ENCODE results near the gene RPRD2. TPM values are rescaled to one million over a fixed set of nuclear protein-coding genes. Genes with fewer than 3 reads are reported as not detected.
"Not testable (repeated sequence)": the region's sequence is repeated elsewhere in the genome, so short reads cannot be mapped to it uniquely, and the experiment has no call there.

Gene RPRD2
- 10 to 100 TPM; 31.9 to 32.7 TPM for total RNA-seq

DNA sequence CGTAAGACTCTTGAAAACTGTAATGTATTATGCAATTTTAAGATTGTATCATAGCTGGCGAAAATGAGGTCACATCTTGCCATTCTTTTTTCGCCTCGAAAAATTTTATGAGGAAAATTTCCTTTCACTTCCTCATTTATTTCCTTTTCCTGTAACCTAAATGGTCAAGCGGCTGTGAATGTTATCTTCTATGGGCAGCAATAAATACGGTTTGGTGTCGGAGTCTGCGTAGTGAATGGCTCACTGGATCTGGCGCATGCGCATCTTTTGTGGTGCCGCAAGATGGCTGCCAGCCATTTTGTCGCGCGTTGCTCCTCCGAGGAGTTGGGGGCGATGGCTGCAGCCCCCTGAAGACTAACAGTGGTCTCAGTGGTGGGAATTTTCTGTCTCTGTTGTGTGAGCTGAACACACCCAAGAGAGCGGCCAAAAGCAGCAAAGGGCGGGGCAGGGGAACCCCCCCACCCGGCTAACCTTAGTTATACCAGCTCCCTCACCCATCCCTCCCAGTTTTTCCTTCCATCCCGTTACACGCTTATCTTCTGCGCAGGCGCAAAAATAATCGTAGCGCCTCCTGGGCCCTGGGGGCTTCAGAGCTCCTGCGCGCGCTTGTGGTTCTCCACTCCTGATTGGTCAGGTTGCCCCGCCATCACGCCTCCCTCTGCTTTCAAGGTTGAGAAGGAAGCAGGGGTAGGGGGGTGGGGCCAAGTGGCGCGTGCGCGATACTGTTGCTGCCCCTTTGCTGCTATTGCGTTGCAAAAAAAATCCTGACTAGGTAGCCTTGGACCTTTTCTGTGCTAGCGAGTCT, at the start of gene RPRD2:
Gene RPRD2, plus strand, starts transcription at position 722 of the 805 bp plus-strand sequence. CDS start 568 bp downstream, outside the sequence.
- peak within 1 kb of the TSS; percentile 100 for H3K27ac Mint-ChIP-seq
- no peaks in the 10 kb centered on the region for H3K9me3 Mint-ChIP-seq
- DNase-seq (peak; percentile 98 to 100), ATAC-seq (replicated peaks in 1 of 2) (peak; percentile 95 to 96)
- H3K4me1 Mint-ChIP-seq (ENCODE audit: low read depth): peaks cover 31% of the 10 kb centered on the region
- H3K27me3 Mint-ChIP-seq (ENCODE audit: low read depth): no peaks in the 10 kb centered on the region
- H3K4me3 Mint-ChIP-seq: peak within 1 kb of the TSS; percentile 94 to 100
- H3K36me3 Mint-ChIP-seq (ENCODE audit: insufficient read depth in 2 of 2): peaks cover 12 to 19% of the 10 kb centered on the region in 2 donors

DNA sequence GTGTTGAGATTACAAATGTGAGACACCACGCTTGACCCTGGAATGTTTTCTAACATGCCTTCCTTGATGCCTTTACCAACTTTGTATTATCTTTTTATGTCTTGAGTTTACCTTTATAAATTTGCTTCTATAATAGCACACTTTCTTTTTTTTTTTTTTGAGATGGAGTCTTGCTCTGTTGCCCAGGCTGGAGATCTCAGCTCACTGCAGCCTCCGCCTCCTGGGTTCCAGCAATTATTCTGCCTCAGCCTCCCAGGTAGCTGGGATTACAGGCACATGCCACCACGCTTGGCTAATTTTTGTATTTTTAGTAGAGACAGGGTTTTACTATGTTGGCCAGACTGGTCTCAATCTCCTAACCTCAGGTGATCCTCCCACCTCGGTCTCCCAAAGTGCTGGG, 49.3 kb upstream of the RPRD2 start:
- not testable (repeated sequence) for H3K36me3 Mint-ChIP-seq (ENCODE audit: insufficient read depth in 2 of 2); H3K4me3 Mint-ChIP-seq; H3K4me1 Mint-ChIP-seq (ENCODE audit: low read depth); H3K9me3 Mint-ChIP-seq; DNase-seq; H3K27me3 Mint-ChIP-seq (ENCODE audit: low read depth); ATAC-seq (replicated peaks in 1 of 2); H3K27ac Mint-ChIP-seq

- Mint-ChIP-seq H3K36me3 (ENCODE audit: insufficient read depth in 2 of 2) (peaks cover 8 to 14% of the 10 kb centered on the region in 2 donors), H3K27ac (peak overlapping the region; percentile 93), H3K4me1 (ENCODE audit: low read depth) (peaks cover 34% of the 10 kb centered on the region), H3K9me3 (no peaks in the 10 kb centered on the region), H3K27me3 (ENCODE audit: low read depth) (no peaks in the 10 kb centered on the region), H3K4me3 (peak overlapping the region; percentile 90 to 99)
- no peak for DNase-seq
- no peak for ATAC-seq (replicated peaks in 1 of 2)
Observed at GRCh38 chr1:150320667-150320978, 43.3 kb upstream of the RPRD2 start.

- Mint-ChIP-seq H3K4me1 (ENCODE audit: low read depth) (peaks cover 37% of the 10 kb centered on the region), H3K27me3 (ENCODE audit: low read depth) (no peaks in the 10 kb centered on the region), H3K27ac (peak overlapping the region; percentile 93), H3K4me3 (peak overlapping the region; percentile 90 to 99), H3K9me3 (no peaks in the 10 kb centered on the region), H3K36me3 (ENCODE audit: insufficient read depth in 2 of 2) (peaks cover 14 to 19% of the 10 kb centered on the region in 2 donors)
- ATAC-seq (replicated peaks in 1 of 2) (no peak), DNase-seq (no peak)
Observed at GRCh38 chr1:150321826-150322166, 42.2 kb upstream of the RPRD2 start.

DNA sequence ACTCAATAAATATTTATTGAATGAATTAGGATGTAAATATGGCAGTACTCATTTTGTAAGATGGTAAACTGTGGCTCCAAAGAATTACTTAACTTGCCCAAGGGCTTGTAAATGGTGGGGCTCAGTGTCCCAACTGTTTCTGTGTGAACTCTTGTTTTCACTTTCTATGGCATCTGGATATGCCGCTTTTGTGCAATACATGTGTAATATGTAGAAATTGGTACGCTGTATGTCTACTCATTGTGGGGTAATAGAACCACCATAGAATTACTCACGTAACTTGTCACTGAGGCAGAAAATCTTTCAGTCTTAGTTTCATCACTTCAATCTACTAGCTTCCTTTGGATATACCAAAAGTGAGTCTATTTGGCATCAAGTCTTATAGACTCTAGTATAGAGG, 41.6 kb upstream of the RPRD2 start:
- DNase-seq: peak; percentile 39 to 42
- no peaks in the 10 kb centered on the region for H3K9me3 Mint-ChIP-seq
- H3K27me3 Mint-ChIP-seq (ENCODE audit: low read depth): no peaks in the 10 kb centered on the region
- ATAC-seq (replicated peaks in 1 of 2): peak; percentile 73 to 83
- peaks cover 37% of the 10 kb centered on the region for H3K4me1 Mint-ChIP-seq (ENCODE audit: low read depth)
- H3K36me3 Mint-ChIP-seq (ENCODE audit: insufficient read depth in 2 of 2): peaks cover 15 to 19% of the 10 kb centered on the region in 2 donors
- peak overlapping the region; percentile 90 to 99 for H3K4me3 Mint-ChIP-seq
- H3K27ac Mint-ChIP-seq: peak overlapping the region; percentile 93

GRCh38 chr1:150332651-150333290, 31.2 kb upstream of the RPRD2 start:
- ATAC-seq (replicated peaks in 1 of 2) (peak in 1 of 2 donors; percentile 67), DNase-seq (no peak)
- H3K27me3 Mint-ChIP-seq (ENCODE audit: low read depth): no peaks in the 10 kb centered on the region
- H3K36me3 Mint-ChIP-seq (ENCODE audit: insufficient read depth in 2 of 2): peaks cover 12 to 42% of the 10 kb centered on the region in 2 donors
- H3K4me3 Mint-ChIP-seq: no peak overlapping the region
- no peaks in the 10 kb centered on the region for H3K4me1 Mint-ChIP-seq (ENCODE audit: low read depth)
- H3K9me3 Mint-ChIP-seq: no peaks in the 10 kb centered on the region
- peak overlapping the region; percentile 54 for H3K27ac Mint-ChIP-seq

DNA sequence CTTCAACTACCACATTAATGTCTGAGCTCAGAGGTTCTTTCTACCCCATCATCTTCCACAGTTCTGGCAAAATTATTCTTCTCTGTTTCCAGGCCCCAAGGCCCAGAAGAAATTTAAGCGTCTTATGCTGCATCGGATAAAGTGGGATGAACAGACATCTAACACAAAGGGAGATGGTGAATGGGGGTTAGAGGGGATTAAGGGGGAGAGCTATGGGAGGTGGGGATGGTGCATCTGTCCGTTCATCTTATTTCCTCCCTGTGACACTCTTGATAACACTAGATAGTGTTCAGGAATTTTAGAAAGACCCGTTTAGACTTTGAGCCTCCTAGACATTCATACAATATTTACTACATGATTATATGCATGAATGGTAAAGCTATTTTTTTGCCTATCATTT, 17.6 kb upstream of the RPRD2 start:
- Mint-ChIP-seq H3K27ac (no peak overlapping the region), H3K9me3 (no peaks in the 10 kb centered on the region), H3K4me1 (ENCODE audit: low read depth) (no peaks in the 10 kb centered on the region), H3K4me3 (no peak overlapping the region), H3K36me3 (ENCODE audit: insufficient read depth in 2 of 2) (peaks cover 16 to 33% of the 10 kb centered on the region in 2 donors), H3K27me3 (ENCODE audit: low read depth) (no peaks in the 10 kb centered on the region)
- no peak for ATAC-seq (replicated peaks in 1 of 2)
- no peak for DNase-seq

DNA sequence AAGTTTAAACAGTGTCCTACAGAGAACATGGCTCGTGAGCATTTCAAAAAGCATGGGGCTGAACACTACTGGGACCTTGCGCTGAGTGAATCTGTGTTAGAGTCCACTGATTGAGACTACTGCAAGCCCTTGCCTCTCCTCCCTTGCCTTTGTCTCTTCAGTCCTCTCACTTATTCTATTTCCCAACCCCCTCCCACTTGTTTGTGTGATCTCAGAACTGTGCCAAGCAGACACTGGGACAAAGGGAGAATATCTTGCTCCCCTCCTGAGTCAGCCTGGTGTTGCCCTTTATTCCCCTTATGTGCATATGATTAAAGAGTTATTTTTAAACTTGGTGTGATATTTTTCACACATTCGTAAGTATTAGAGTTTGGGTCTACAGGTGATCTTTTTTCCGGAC, 11.1 kb upstream of the RPRD2 start:
- Mint-ChIP-seq H3K27me3 (ENCODE audit: low read depth) (no peaks in the 10 kb centered on the region), H3K9me3 (no peaks in the 10 kb centered on the region), H3K4me3 (no peak overlapping the region), H3K36me3 (ENCODE audit: insufficient read depth in 2 of 2) (peaks cover 10 to 28% of the 10 kb centered on the region in 2 donors), H3K4me1 (ENCODE audit: low read depth) (no peaks in the 10 kb centered on the region), H3K27ac (no peak overlapping the region)
- DNase-seq: no peak
- no peak for ATAC-seq (replicated peaks in 1 of 2)

- peaks cover 23% of the 10 kb centered on the region for H3K4me1 Mint-ChIP-seq (ENCODE audit: low read depth)
- peaks cover 13 to 17% of the 10 kb centered on the region in 2 donors for H3K36me3 Mint-ChIP-seq (ENCODE audit: insufficient read depth in 2 of 2)
- no peak for DNase-seq
- H3K27me3 Mint-ChIP-seq (ENCODE audit: low read depth): no peaks in the 10 kb centered on the region
- peak overlapping the region; percentile 100 for H3K27ac Mint-ChIP-seq
- H3K9me3 Mint-ChIP-seq: no peaks in the 10 kb centered on the region
- H3K4me3 Mint-ChIP-seq: peak overlapping the region; percentile 94 to 100
- no peak for ATAC-seq (replicated peaks in 1 of 2)
Observed at GRCh38 chr1:150362721-150363425, 1.1 kb upstream of the RPRD2 start.

DNA sequence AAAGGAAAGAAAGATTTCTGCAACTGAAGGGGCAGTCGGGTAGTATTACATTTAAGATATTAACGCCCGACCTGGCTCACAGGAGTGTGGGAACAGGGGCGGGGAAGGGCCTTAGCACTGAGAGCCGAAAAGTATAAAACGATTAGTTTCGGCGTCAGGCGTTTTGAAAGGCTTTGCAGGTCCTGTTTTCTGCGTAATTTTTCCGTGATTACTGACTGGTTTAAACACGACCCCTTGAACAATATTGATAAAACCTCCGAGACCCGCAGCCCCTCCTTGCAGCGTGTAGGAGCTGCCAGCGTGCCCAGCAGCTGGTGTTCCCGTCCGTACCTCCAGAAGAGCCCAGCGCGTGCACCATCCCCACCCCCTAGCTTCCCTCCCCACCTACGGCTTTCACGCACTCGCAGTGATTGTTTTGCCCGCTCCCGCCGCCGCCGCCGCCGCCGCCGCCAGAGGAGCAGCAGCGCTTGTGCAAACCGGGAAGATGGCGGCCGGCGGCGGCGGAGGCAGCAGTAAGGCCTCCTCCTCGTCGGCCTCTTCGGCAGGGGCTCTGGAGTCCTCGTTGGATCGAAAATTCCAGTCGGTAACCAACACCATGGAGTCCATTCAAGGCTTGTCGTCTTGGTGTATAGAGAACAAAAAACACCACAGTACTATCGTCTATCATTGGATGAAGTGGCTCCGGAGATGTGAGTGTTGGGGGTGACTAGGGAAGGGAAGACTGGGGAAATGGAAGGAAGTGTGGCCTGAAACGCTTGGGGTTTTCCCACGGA, 470 bp downstream of the RPRD2 start:
- Mint-ChIP-seq H3K4me3 (peak overlapping the region; percentile 94 to 100), H3K9me3 (no peaks in the 10 kb centered on the region), H3K36me3 (ENCODE audit: insufficient read depth in 2 of 2) (peaks cover 12 to 19% of the 10 kb centered on the region in 2 donors), H3K4me1 (ENCODE audit: low read depth) (peaks cover 37% of the 10 kb centered on the region), H3K27ac (peak overlapping the region; percentile 100), H3K27me3 (ENCODE audit: low read depth) (no peaks in the 10 kb centered on the region)
- peak; percentile 54 to 55 for ATAC-seq (replicated peaks in 1 of 2)
- peak; percentile 82 to 89 for DNase-seq

DNA sequence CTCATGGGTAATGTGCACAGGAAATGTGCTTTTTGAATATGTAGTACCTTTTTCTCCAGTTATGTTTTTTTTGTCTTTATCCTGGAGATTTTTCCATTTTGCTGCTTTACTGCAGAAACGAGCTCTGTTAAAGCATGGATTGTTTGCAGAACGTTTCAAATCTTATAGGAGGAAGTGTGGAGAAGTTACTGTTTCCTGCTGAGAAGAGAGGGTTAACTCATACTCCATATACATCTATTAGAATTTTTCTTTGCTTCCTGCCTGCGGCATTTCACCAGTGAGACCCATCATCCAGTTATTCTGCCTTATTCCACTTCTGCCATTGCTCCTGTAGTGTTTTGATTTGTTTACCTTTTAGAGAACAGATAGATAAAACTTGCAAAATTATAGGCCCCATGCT, 2.0 kb downstream of the RPRD2 start:
- no peaks in the 10 kb centered on the region for H3K27me3 Mint-ChIP-seq (ENCODE audit: low read depth)
- H3K36me3 Mint-ChIP-seq (ENCODE audit: insufficient read depth in 2 of 2): peaks cover 12 to 20% of the 10 kb centered on the region in 2 donors
- H3K9me3 Mint-ChIP-seq: no peaks in the 10 kb centered on the region
- H3K4me3 Mint-ChIP-seq: peak overlapping the region; percentile 94 to 100
- peaks cover 49% of the 10 kb centered on the region for H3K4me1 Mint-ChIP-seq (ENCODE audit: low read depth)
- no peak for DNase-seq
- H3K27ac Mint-ChIP-seq: peak overlapping the region; percentile 100
- no peak for ATAC-seq (replicated peaks in 1 of 2)

GRCh38 chr1:150366416-150367296, 2.7 kb downstream of the RPRD2 start:
- peaks cover 56% of the 10 kb centered on the region for H3K4me1 Mint-ChIP-seq (ENCODE audit: low read depth)
- H3K27ac Mint-ChIP-seq: peak overlapping the region; percentile 100
- peaks cover 12 to 20% of the 10 kb centered on the region in 2 donors for H3K36me3 Mint-ChIP-seq (ENCODE audit: insufficient read depth in 2 of 2)
- no peaks in the 10 kb centered on the region for H3K27me3 Mint-ChIP-seq (ENCODE audit: low read depth)
- H3K9me3 Mint-ChIP-seq: no peaks in the 10 kb centered on the region
- ATAC-seq (replicated peaks in 1 of 2) (no peak), DNase-seq (no peak)
- H3K4me3 Mint-ChIP-seq: peak overlapping the region; percentile 94 to 100
